Measurements from ENCODE around the gene EPHA5.

DNA sequence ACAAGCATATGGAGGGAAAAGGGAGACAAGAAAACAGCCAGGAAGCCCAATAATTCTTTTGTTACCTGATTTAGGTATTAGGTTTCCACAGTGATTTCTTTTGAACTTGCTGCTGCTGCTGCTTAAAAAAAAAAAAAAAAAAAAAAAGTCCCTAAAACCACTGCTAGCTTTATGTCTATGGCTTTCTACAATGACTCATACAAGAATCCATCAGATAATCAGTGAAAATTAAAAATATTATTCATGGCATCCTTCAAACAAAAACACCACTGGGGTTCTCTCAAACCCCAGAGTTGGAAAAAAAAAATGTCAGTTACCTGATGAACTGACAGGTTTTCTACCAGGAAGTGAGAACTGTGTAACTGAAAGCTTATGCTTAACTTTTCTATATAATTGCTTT lies 14.3 kb downstream of the EPHA5 start:
- TF ChIP-seq ARNTL (CRISPR knock-in tag; IDR thresholded peaks at IDR 0.05; ENCODE audit: borderline replicate concordance, low read depth) (no peak), ISL1 (CRISPR knock-in tag; IDR thresholded peaks at IDR 0.05) (no peak), OSR1 (CRISPR knock-in tag; IDR thresholded peaks at IDR 0.05) (no peak), ESRRG (CRISPR knock-in tag; IDR thresholded peaks at IDR 0.05) (no peak), RARB (CRISPR knock-in tag; IDR thresholded peaks at IDR 0.05) (no peak), ZFP30 (CRISPR knock-in tag; IDR thresholded peaks at IDR 0.05) (no peak), ZNF8 (CRISPR knock-in tag; IDR thresholded peaks at IDR 0.05) (no peak), ZFP3 (CRISPR knock-in tag; IDR thresholded peaks at IDR 0.05) (no peak), CSRNP3 (CRISPR knock-in tag; IDR thresholded peaks at IDR 0.05) (no peak)

Data from SK-N-SH treated with all-trans-retinoic acid at 6 μM for 48 hours (cell line).